SK-N-SH (cell line): Measurements from ENCODE around the gene CNPPD1. TPM values are rescaled to one million over a fixed set of nuclear protein-coding genes. Genes with fewer than 3 reads are reported as not detected.

ENCODE experiments used
- CTCF ChIA-PET: fragments of 300-600, 350-600 bp; formaldehyde crosslinking; extraction: SDS; loops from one replicate; lab custom pipeline; 2021; lab: Yijun Ruan, JAX
- POLR2A ChIA-PET: fragments of 350-600 bp; sonication (Branson Sonifier 250); formaldehyde crosslinking; extraction: SDS; loops from one replicate; lab custom pipeline; 2020; ENCODE audit warnings: antibody characterized with exemption, inconsistent platforms; lab: Yijun Ruan, JAX
- DNase-seq: peaks from one replicate; pipeline ENCODE4 v3.0.0; 2012
- H2AFZ ChIP-seq: fragments of 200-600 bp; sonication (generic); 2 replicates; pipeline ENCODE4 v1.8.1; 2016; ENCODE audit warnings: antibody characterized with exemption, mild to moderate bottlenecking, low read depth
- H3F3A ChIP-seq: fragments of 200-600 bp; sonication (generic); replicated peaks from 2 replicates; pipeline ENCODE3; 2016; ENCODE audit warnings: antibody characterized with exemption, mild to moderate bottlenecking; ENCODE audit not compliant: insufficient read depth
- H3K27ac ChIP-seq, 2 experiments: fragments of 200-500 bp in 1 of 2; fragments of 200-600 bp in 1 of 2; sonication (Bioruptor generic) in 1 of 2; sonication (generic), shearing (Covaris generic) in 1 of 2; 2 replicates each; pipeline versions ENCODE4 v1.5.1 to v1.6.1; 2014 to 2016; ENCODE audit warnings: low read depth in 2 of 2, inconsistent platforms in 1 of 2, low read length in 1 of 2, mild to moderate bottlenecking in 1 of 2, mixed read lengths in 1 of 2
- H3K27me3 ChIP-seq: fragments of 200-600 bp; sonication (generic), shearing (Covaris generic); 2 replicates; pipeline ENCODE4 v1.6.1; 2016; ENCODE audit warnings: mixed run types; ENCODE audit not compliant: insufficient read depth
- H3K36me3 ChIP-seq, 2 experiments: fragments of 200-500 bp in 1 of 2; fragments of 200-600 bp in 1 of 2; sonication (Bioruptor generic) in 1 of 2; sonication (generic) in 1 of 2; replicated peaks in 1 of 2; 2 replicates each; pipeline versions ENCODE3 to v1.5.1; 2014 to 2016; ENCODE audit warnings: low read length in 1 of 2, mild to moderate bottlenecking in 1 of 2; ENCODE audit not compliant: insufficient read depth in 2 of 2, control insufficient read depth in 1 of 2
- H3K4me1 ChIP-seq, 2 experiments: fragments of 200-500 bp in 1 of 2; fragments of 200-600 bp in 1 of 2; sonication (Bioruptor generic) in 1 of 2; sonication (generic), shearing (Covaris generic) in 1 of 2; 2 replicates each; pipeline versions ENCODE4 v1.5.1 to v1.6.1; 2014 to 2016; ENCODE audit warnings: low read depth in 1 of 2, low read length in 1 of 2, mixed run types in 1 of 2; ENCODE audit not compliant: insufficient read depth in 2 of 2, control insufficient read depth in 1 of 2
- H3K4me2 ChIP-seq: fragments of 200-600 bp; sonication (generic), shearing (Covaris generic); 2 replicates; pipeline ENCODE4 v1.6.1; 2017; ENCODE audit warnings: mixed run types
- H3K4me3 ChIP-seq, 2 experiments: fragments of 200-500 bp in 1 of 2; fragments of 200-600 bp in 1 of 2; sonication (Bioruptor generic) in 1 of 2; sonication (generic), shearing (Covaris generic) in 1 of 2; 2 replicates each; pipeline versions ENCODE4 v1.5.1 to v1.8.1; 2014 to 2016; ENCODE audit warnings: low read depth in 2 of 2, inconsistent platforms in 1 of 2, low read length in 1 of 2, mild to moderate bottlenecking in 1 of 2, mixed read lengths in 1 of 2, moderate library complexity in 1 of 2
- H3K79me2 ChIP-seq: fragments of 200-600 bp; sonication (generic); 2 replicates; pipeline ENCODE4 v1.8.1; 2017; ENCODE audit warnings: mild to moderate bottlenecking; ENCODE audit not compliant: insufficient read depth
- H3K9ac ChIP-seq: fragments of 200-600 bp; sonication (generic); 2 replicates; pipeline ENCODE4 v1.6.1; 2017; ENCODE audit warnings: mixed run types
- H3K9me2 ChIP-seq: fragments of 200-600 bp; sonication (generic); 2 replicates; pipeline ENCODE4 v1.6.1; 2017; ENCODE audit warnings: mixed run types
- H3K9me3 ChIP-seq: fragments of 200-600 bp; sonication (generic); 2 replicates; pipeline ENCODE4 v1.6.1; 2017; ENCODE audit warnings: mixed run types, mild to moderate bottlenecking, moderate library complexity
- H4K20me1 ChIP-seq: fragments of 200-600 bp; sonication (generic); 2 replicates; pipeline ENCODE4 v1.6.1; 2017; ENCODE audit warnings: mild to moderate bottlenecking, mixed run types; ENCODE audit not compliant: insufficient read depth
- EP300 ChIP-seq, 2 experiments: IDR thresholded peaks; 2 replicates each; pipeline versions ENCODE4 v1.4.0 to v1.6.1; 2012; ENCODE audit warnings: borderline replicate concordance in 1 of 2, low read depth in 1 of 2, low read length in 1 of 2
- FOSL2 ChIP-seq: IDR thresholded peaks from 2 replicates; pipeline ENCODE4 v1.4.0; 2012; ENCODE audit warnings: low read depth, mild to moderate bottlenecking, moderate library complexity, borderline replicate concordance
- FOXJ3 ChIP-seq: sonication (generic); formaldehyde crosslinking; IDR thresholded peaks from 2 replicates; pipeline ENCODE4 v1.5.1; 2020; ENCODE audit warnings: mild to moderate bottlenecking, missing genetic modification reagents
- GABPA ChIP-seq: IDR thresholded peaks from 2 replicates; pipeline ENCODE4 v1.4.0; 2012; ENCODE audit warnings: low read depth, mild to moderate bottlenecking
- MEF2A ChIP-seq: IDR thresholded peaks from 2 replicates; pipeline ENCODE4 v1.4.0; 2012; ENCODE audit warnings: low read depth, borderline replicate concordance
- NRF1 ChIP-seq: IDR thresholded peaks from 2 replicates; pipeline ENCODE4 v1.6.1; 2012; ENCODE audit warnings: low read depth, mild to moderate bottlenecking, low read length
- POLR2AphosphoS5 ChIP-seq: IDR thresholded peaks from 2 replicates; pipeline ENCODE4 v1.6.1; 2012; ENCODE audit warnings: low read depth, low read length
- RAD21 ChIP-seq: IDR thresholded peaks from 2 replicates; pipeline ENCODE4 v1.6.1; 2012; ENCODE audit warnings: mild to moderate bottlenecking, low read length
- RCOR1 ChIP-seq: fragments of 150-350 bp; IDR thresholded peaks from 2 replicates; pipeline ENCODE4 v1.6.1; 2017; ENCODE audit warnings: antibody characterized with exemption, low read length
- RXRA ChIP-seq: IDR thresholded peaks from 2 replicates; pipeline ENCODE4 v1.4.0; 2012; ENCODE audit warnings: low read depth, mild to moderate bottlenecking, borderline replicate concordance
- SIN3A ChIP-seq: IDR thresholded peaks from 2 replicates; pipeline ENCODE4 v1.6.1; 2012; ENCODE audit warnings: low read depth, mild to moderate bottlenecking, low read length, moderate library complexity, borderline replicate concordance
- TAF1 ChIP-seq: IDR thresholded peaks from 2 replicates; pipeline ENCODE4 v1.6.1; 2012; ENCODE audit warnings: low read depth, mild to moderate bottlenecking, low read length, moderate library complexity, borderline replicate concordance
- TCF12 ChIP-seq: IDR thresholded peaks from 2 replicates; pipeline ENCODE4 v1.4.0; 2012
- WGBS: methylation state at CpG from one replicate; pipeline ENCODE4 v1.1.6; 2017; ENCODE audit warnings: low lambda C conversion rate; 5-methylcytosine and 5-hydroxymethylcytosine counted together
- polyA plus RNA-seq, 3 experiments: library from polyadenylated mRNA; depleted of rRNA; stranded (reverse); fragments of >200 nt; gene quantifications; 2 replicates each; pipeline ENCODE4 v1.2.3, GENCODE V29; 2012
- TF ChIP-seq, protein P1 (sequence below): fragments of 200-600 bp; sonication (generic); IDR thresholded peaks from 2 replicates; pipeline ENCODE4 v1.6.1; 2017; ENCODE audit warnings: antibody characterized with exemption, mild to moderate bottlenecking, moderate library complexity
- TF ChIP-seq, protein P2 (sequence below): fragments of 150-350 bp; IDR thresholded peaks from 2 replicates; pipeline ENCODE4 v1.6.1; 2016; ENCODE audit warnings: mild to moderate bottlenecking, low read depth, low read length
- TF ChIP-seq, protein P3 (sequence below): IDR thresholded peaks from 2 replicates; pipeline ENCODE4 v1.4.0; 2012; ENCODE audit warnings: low read depth, borderline replicate concordance

CNPPD1 gene
- polyA plus RNA-seq, 1 of the 3 experiments (the other 2 are of a cell fraction): 75.9 TPM

DNA sequence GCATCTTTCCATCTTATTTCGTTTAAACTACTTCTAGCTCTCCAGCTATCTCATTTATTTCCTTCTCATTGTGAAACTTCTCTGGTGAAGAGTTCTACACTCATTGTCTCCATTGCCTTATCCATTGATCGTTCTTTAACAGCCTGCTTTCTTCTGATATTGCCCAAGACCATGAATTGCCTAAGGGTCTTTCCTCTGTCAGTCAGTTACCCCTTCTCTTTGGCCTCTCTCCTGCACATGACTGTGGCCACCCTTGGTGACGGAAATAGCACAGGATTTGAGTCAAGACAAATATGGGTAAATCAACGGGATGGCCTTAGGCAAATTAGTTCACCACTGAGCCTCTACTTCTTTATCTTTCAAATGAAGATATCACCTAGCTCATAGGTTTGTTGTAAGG is 42.7 kb downstream of the CNPPD1 start:
- Histone ChIP-seq H3K27me3 (no peaks in the 10 kb centered on the region), H3F3A (no peaks in the 10 kb centered on the region), H3K36me3 (peaks cover 0 to 9% of the 10 kb centered on the region in 2 experiments), H3K4me2 (no peak overlapping the region), H3K9me2 (no peaks in the 10 kb centered on the region), H3K79me2 (no peaks in the 10 kb centered on the region)
- WGBS: 96% methylated on average over 4 of the region's 4 CpGs
- TF ChIP-seq, protein P1, sequence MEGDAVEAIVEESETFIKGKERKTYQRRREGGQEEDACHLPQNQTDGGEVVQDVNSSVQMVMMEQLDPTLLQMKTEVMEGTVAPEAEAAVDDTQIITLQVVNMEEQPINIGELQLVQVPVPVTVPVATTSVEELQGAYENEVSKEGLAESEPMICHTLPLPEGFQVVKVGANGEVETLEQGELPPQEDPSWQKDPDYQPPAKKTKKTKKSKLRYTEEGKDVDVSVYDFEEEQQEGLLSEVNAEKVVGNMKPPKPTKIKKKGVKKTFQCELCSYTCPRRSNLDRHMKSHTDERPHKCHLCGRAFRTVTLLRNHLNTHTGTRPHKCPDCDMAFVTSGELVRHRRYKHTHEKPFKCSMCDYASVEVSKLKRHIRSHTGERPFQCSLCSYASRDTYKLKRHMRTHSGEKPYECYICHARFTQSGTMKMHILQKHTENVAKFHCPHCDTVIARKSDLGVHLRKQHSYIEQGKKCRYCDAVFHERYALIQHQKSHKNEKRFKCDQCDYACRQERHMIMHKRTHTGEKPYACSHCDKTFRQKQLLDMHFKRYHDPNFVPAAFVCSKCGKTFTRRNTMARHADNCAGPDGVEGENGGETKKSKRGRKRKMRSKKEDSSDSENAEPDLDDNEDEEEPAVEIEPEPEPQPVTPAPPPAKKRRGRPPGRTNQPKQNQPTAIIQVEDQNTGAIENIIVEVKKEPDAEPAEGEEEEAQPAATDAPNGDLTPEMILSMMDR: no peak
- TF ChIP-seq FOSL2 (no peak), RAD21 (no peak)
- TF ChIP-seq, all 33 proteins: peak for 0
- DNase-seq: no peak
- Histone ChIP-seq H4K20me1 (no peaks in the 10 kb centered on the region), H3K27ac (no peak overlapping the region), H3K4me3 (no peak overlapping the region), H3K4me1 (no peaks in the 10 kb centered on the region), H3K9ac (no peak overlapping the region), H2AFZ (no peak overlapping the region), H3K9me3 (no peaks in the 10 kb centered on the region)
- CTCF ChIA-PET: interaction anchor here (0.7 to 8.2 kb wide), 11 partner anchors 8 to 253 kb away, joined by 3 to 70 read pairs (median 3); partner anchors contain the start of gene WNT10A
- POLR2A ChIA-PET: no interaction called here

DNA sequence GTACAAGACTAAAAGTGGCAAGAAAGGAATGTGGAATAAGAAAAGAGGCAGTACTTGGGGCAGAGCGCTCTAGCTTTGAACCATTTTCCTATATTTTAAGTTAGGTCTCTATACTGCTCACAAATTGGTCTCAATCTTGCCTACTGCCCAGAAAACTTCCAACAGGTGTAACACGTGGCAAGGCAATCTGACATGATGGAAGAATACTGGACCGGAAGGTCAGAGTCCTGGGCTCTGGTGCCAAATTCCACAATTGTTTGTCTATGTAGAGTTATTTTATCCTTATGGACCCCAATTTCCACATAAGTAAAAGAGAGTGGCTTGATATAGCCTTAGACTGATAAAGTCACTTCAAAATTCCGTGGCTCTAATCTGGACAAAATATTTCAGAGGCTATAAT is 45.0 kb downstream of the CNPPD1 start:
- DNase-seq: no peak
- Histone ChIP-seq H3F3A (no peaks in the 10 kb centered on the region), H3K27me3 (no peaks in the 10 kb centered on the region), H3K4me1 (no peaks in the 10 kb centered on the region), H3K4me2 (no peak overlapping the region), H3K4me3 (no peak overlapping the region), H3K9ac (no peak overlapping the region), H3K9me2 (no peaks in the 10 kb centered on the region), H3K9me3 (no peaks in the 10 kb centered on the region), H3K27ac (no peak overlapping the region), H3K79me2 (no peaks in the 10 kb centered on the region), H4K20me1 (no peaks in the 10 kb centered on the region), H2AFZ (no peak overlapping the region), H3K36me3 (no peaks in the 10 kb centered on the region)
- CTCF ChIA-PET: interaction anchor here (0.8 to 8.2 kb wide), 11 partner anchors 12 to 163 kb away, joined by 3 to 70 read pairs (median 5); no protein-coding TSS in a partner anchor
- 93% methylated on average over 4 of the region's 4 CpGs for whole genome bisulfite sequencing
- POLR2A ChIA-PET: no interaction called here
- TF ChIP-seq MEF2A (no peak), FOSL2 (no peak), NRF1 (no peak), TCF12 (no peak)
- TF ChIP-seq, protein P2, sequence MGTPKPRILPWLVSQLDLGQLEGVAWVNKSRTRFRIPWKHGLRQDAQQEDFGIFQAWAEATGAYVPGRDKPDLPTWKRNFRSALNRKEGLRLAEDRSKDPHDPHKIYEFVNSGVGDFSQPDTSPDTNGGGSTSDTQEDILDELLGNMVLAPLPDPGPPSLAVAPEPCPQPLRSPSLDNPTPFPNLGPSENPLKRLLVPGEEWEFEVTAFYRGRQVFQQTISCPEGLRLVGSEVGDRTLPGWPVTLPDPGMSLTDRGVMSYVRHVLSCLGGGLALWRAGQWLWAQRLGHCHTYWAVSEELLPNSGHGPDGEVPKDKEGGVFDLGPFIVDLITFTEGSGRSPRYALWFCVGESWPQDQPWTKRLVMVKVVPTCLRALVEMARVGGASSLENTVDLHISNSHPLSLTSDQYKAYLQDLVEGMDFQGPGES: no peak

DNA sequence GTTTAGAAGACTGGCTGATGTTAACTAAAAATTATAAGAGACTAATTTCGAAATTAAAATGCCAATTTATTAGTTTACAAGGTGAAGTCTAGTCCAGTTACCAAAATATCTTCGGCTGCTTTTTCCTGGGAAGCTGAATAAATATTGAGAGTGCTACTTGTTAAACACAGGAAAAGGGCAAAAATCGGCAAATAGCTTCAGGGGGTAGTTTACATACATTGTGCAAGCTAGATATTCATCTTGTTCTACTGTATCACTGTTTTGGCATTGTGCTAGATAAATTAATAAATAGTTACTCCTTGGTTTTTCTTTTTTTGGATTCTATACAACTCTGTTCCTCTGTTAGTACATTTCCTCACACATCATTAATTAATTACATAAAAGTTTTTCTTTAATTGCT is 45.4 kb downstream of the CNPPD1 start:
- CTCF ChIA-PET: interaction anchor here (0.9 to 8.2 kb wide), 9 partner anchors 11 to 163 kb away, joined by 3 to 70 read pairs (median 6); no protein-coding TSS in a partner anchor
- TF ChIP-seq FOSL2: no peak
- no peak for TF ChIP-seq RXRA
- no peak for TF ChIP-seq EP300 (IDR thresholded peaks at IDR 0.05; ENCODE audit: borderline replicate concordance in 1 of 2, low read depth in 1 of 2, low read length in 1 of 2)
- no peak for TF ChIP-seq FOXJ3
- no peak for TF ChIP-seq GABPA
- TF ChIP-seq, protein P3, sequence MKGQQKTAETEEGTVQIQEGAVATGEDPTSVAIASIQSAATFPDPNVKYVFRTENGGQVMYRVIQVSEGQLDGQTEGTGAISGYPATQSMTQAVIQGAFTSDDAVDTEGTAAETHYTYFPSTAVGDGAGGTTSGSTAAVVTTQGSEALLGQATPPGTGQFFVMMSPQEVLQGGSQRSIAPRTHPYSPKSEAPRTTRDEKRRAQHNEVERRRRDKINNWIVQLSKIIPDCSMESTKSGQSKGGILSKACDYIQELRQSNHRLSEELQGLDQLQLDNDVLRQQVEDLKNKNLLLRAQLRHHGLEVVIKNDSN: no peak
- TF ChIP-seq RCOR1: no peak
- no peak for TF ChIP-seq TAF1
- no peak for TF ChIP-seq POLR2AphosphoS5
- TF ChIP-seq SIN3A: no peak
- H3K4me2 ChIP-seq: no peak overlapping the region
- H2AFZ ChIP-seq: no peak overlapping the region
- no peaks in the 10 kb centered on the region for H3K9me3 ChIP-seq
- no peaks in the 10 kb centered on the region for H4K20me1 ChIP-seq
- WGBS: 65% methylated on average over 3 of the region's 3 CpGs
- H3K27ac ChIP-seq: no peak overlapping the region
- H3K4me3 ChIP-seq: no peak overlapping the region
- H3K9me2 ChIP-seq: no peaks in the 10 kb centered on the region
- H3K4me1 ChIP-seq: no peaks in the 10 kb centered on the region
- H3K79me2 ChIP-seq: no peaks in the 10 kb centered on the region
- H3K9ac ChIP-seq: no peak overlapping the region
- POLR2A ChIA-PET: no interaction called here
- H3K36me3 ChIP-seq: no peaks in the 10 kb centered on the region
- no peaks in the 10 kb centered on the region for H3K27me3 ChIP-seq
- no peak for DNase-seq
- no peaks in the 10 kb centered on the region for H3F3A ChIP-seq
